ENCODE measurements around the gene SMYD3.
A peak's percentile ranks its signal among the peaks of the same experiment; 100 is the strongest.

SMYD3 gene

DNA sequence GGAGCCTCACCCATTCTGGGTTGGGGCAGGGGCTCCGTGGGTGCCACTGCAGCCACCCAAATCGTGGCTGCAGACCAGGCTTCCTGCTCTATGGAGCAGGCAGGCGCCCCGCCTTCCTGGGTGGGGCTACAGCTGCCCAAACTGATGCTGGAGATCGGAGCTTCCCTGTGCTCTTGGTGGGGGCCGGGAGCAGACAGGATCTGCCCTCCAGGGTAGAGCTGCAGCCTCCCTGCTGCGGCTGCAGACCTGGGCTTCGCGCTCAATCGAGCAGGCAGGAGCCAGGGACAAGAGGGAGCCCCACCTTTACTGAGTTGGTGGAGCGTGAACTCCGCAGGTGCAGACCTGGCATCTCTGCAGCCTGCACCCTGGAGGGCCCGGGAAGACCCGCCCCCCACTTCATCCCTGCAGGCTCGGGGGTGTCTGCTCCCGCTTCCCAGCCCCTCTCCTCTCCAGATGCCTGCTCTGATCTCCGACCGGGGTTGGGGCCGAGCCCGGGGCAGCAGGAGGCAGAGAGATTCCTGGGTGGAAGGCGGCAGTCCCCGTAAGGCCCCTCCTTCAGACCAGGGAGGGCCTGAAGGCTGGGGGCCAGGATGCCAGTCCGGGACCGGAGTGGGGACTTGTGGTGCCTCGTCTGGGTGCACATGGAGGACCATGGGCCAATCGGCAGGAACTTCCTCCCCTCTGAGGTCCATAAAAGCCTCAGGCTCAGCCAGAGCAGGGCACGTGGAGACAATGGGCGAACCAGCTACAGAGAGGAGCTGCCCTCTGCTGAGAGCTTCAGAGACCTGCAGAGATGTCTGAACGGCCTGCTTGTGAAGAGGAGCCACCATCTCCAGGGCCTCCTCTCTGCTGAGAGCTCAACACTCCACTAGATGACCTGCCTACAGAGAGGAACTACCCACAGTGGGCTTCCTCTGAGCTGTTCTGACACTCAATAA lies 359.3 kb downstream of the SMYD3 start:
- no peak for DNase-seq (ENCODE audit: low read depth)
- no peak overlapping the region for H3K4me3 ChIP-seq (ENCODE audit: low read depth, low read length)

DNA sequence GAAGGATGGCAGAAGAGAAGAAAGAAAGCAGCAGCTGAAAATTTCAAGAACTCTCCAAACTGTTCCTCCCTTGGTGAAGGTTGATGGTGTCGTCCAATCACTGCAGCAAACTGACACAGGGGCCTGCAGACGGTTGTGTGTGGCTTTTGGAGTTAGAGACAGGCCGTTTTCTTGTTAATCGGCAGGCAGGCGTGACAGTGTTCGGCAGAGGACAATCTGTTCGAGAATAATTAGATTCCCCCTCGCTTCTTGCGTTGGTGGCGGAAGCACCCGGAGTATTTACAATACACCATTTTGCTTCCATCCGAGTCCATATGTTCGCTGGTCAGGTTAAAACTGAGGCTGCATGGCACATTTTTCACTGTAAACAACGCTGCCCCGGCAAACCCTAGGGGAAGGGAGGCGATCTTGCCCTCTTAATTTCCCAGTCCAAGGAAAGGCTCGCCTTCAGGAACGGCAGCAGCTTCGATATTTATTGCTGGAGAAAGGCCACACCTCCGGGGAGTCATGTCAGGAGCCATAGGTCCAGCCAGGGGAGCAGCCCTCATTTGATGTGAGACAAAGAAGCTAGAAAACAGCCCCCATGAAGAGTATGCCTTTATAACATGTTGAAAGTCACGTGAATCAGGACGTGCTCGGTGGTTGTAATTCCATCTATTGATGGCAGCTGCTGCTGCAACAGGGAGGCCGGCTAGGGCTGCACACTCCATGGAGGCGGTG lies 360.1 kb downstream of the SMYD3 start:
- no peak for DNase-seq (ENCODE audit: low read depth)
- H3K4me3 ChIP-seq (ENCODE audit: low read depth, low read length): no peak overlapping the region

GRCh38 chr1:246145900-246146299 lies 361.2 kb downstream of the SMYD3 start:
- no peak for DNase-seq (ENCODE audit: low read depth)
- H3K4me3 ChIP-seq (ENCODE audit: low read depth, low read length): no peak overlapping the region

DNA sequence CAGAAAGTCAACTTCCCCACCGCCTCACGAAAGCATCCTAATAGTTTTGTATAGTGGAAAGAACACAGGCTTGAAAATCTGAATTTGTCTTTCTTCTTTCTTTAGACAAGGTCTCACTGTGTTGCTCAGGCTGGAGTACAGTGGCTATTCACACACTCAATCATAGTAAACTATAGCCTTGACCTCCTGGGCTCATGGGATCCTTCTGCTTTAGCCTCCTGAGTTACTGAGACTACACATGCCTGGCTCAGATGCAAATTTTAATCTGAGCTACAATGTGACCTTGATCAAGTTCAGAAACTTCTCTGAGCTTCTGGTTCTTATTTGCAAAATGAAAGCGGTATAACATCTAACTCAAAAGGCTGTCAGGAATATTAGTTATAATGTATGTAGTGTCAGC lies 362.1 kb downstream of the SMYD3 start:
- DNase-seq (ENCODE audit: low read depth): no peak
- no peak overlapping the region for H3K4me3 ChIP-seq (ENCODE audit: low read depth, low read length)

- no peak overlapping the region for H3K4me3 ChIP-seq (ENCODE audit: low read depth, low read length)
- peak; percentile 93 for DNase-seq (ENCODE audit: low read depth)
Observed at GRCh38 chr1:246142320-246142893, 364.7 kb downstream of the SMYD3 start.

GRCh38 chr1:246141306-246141705 lies 365.8 kb downstream of the SMYD3 start:
- H3K4me3 ChIP-seq (ENCODE audit: low read depth, low read length): no peak overlapping the region
- no peak for DNase-seq (ENCODE audit: low read depth)

GRCh38 chr1:246139745-246140182 lies 367.3 kb downstream of the SMYD3 start:
- H3K4me3 ChIP-seq (ENCODE audit: low read depth, low read length): no peak overlapping the region
- DNase-seq (ENCODE audit: low read depth): peak; percentile 72

DNA sequence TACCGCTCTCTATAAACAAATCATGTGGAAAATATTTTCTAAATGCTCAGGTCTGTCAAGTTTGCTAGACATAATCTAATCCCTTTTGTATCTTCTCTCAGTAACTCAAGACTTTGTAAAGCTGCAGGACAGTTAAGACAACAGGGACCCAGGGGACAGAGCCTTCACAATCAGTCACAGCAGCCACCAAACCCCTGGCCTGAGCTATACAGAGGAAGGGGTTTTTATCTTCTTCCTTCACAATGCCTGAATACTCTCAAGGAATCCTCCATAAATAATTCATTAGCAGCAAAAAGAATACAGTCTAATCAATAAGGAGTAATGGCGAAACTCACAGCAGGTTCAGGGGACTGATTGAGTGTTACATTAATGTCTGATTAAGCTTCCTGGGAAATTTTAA lies 368.3 kb downstream of the SMYD3 start:
- no peak for DNase-seq (ENCODE audit: low read depth)
- H3K4me3 ChIP-seq (ENCODE audit: low read depth, low read length): no peak overlapping the region

DNA sequence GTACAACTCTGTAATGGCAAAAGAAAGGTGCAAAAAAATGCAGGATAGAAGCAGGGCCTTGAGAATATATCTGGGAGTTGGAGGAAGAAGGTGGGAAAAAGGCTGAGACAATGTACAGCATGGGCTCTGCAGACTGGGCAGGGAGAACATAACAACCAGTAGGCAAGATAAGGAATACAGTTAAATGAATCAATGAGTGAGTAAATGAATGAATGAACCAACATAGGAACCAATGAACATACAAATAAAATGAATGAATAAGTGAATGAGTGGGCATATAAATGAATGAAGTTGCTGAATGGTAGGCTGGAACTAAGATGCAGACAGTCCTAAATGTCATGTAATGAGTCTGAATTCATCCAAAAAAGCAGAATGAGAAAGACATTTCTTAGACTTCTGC lies 370.6 kb downstream of the SMYD3 start:
- no peak for DNase-seq (ENCODE audit: low read depth)
- H3K4me3 ChIP-seq (ENCODE audit: low read depth, low read length): no peak overlapping the region

DNA sequence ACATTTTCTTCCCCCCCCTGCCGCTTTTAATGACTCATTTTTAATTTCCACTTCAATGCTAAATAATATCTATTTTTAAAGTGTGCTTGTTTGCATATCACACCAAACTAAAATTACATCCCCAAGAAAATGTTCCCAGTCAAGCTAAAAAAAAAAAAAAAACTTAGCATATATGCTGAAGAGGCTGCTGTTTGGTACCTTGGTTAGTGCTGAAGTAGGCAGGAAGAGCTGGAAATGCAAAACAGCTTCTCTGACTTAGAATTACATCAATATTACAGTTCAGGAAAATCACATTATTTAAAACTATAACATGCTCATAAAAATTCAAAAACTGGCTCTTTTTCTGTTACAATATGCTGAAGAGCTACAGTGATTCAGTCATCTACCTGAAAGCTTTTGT lies 372.3 kb downstream of the SMYD3 start:
- DNase-seq (ENCODE audit: low read depth): no peak
- no peak overlapping the region for H3K4me3 ChIP-seq (ENCODE audit: low read depth, low read length)

DNA sequence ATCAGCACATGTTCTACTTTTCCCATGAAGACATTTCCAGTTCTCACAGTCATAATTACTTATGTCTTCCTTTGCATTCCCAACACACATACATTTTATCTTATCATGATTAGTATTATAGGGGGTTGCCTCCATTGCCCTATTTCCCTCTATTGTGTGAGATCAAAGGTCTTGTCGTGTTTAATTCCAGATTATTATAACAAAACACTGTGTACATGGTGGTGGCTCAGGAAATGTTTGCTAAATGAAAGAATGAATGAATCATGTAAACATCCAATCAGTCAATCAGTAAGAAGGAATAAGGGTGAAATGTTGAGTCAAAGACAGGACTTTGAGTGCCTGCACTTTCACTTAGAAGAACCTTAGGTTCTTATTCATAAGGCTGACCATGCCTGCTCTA lies 376.0 kb downstream of the SMYD3 start:
- no peak overlapping the region for H3K4me3 ChIP-seq (ENCODE audit: low read depth, low read length)
- no peak for DNase-seq (ENCODE audit: low read depth)

GRCh38 chr1:246128494-246129069 lies 378.5 kb downstream of the SMYD3 start:
- no peak for DNase-seq (ENCODE audit: low read depth)
- no peak overlapping the region for H3K4me3 ChIP-seq (ENCODE audit: low read depth, low read length)

DNA sequence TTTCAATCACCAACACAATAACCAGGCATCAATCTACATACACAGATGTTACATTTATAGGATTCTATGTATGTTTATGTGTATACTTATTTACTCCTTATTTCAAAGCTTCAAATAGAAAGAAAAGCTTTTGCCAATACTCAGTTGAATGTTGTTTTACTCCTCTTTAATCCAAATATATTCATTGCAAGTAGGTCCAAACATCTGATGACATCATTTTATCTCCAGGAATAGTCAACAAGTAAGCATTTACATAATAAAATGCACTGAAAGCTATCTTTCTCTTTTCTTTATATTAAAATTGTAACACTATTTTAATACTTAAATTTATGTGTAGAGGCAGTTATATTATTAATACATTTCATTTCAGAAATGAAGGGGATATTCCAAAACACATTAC lies 380.5 kb downstream of the SMYD3 start:
- no peak overlapping the region for H3K4me3 ChIP-seq (ENCODE audit: low read depth, low read length)
- no peak for DNase-seq (ENCODE audit: low read depth)

- no peak overlapping the region for H3K4me3 ChIP-seq (ENCODE audit: low read depth, low read length)
Observed at GRCh38 chr1:246122071-246122470, 385.0 kb downstream of the SMYD3 start.

DNA sequence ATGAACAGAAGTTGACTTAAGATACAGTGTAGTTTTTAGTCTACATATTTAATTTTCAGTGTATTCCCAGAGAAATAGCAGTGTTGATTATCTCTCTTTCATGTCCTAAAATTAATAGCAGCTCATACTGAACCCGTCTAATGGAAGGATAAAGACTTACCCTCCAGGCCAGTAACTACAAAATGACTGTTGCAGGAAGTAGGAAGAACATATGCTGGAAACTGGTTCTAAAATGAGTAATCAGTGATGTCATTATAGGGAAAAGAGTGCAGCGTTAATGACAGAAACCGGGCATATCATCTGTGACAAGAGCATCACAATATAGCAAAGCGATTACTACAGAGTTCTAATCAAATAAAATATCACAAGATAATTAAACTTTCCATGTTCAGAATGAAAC lies 385.5 kb downstream of the SMYD3 start:
- DNase-seq (ENCODE audit: low read depth): no peak
- no peak overlapping the region for H3K4me3 ChIP-seq (ENCODE audit: low read depth, low read length)

More at GRCh38 chr1:246122071-246122470, 385.0 kb downstream of the SMYD3 start:
- DNase-seq (ENCODE audit: low read depth): no peak

GRCh38 chr1:246117066-246117791 lies 389.9 kb downstream of the SMYD3 start:
- no peak overlapping the region for H3K4me3 ChIP-seq (ENCODE audit: low read depth, low read length)
- peak; percentile 11 for DNase-seq (ENCODE audit: low read depth)

- DNase-seq (ENCODE audit: low read depth): no peak
- no peak overlapping the region for H3K4me3 ChIP-seq (ENCODE audit: low read depth, low read length)
Observed at GRCh38 chr1:246114369-246114768, 392.7 kb downstream of the SMYD3 start.

- no peak overlapping the region for H3K4me3 ChIP-seq (ENCODE audit: low read depth, low read length)
- DNase-seq (ENCODE audit: low read depth): no peak
Observed at GRCh38 chr1:246113555-246114095, 393.5 kb downstream of the SMYD3 start.

GRCh38 chr1:246111570-246111969 lies 395.5 kb downstream of the SMYD3 start:
- DNase-seq (ENCODE audit: low read depth): no peak
- no peak overlapping the region for H3K4me3 ChIP-seq (ENCODE audit: low read depth, low read length)

All from skeletal muscle cell (primary cell).